ENCODE data around the gene FGGY.
A peak's percentile ranks its signal among the peaks of the same experiment; 100 is the strongest.
"Not testable (repeated sequence)": the region's sequence is repeated elsewhere in the genome, so short reads cannot be mapped to it uniquely, and the experiment has no call there.

FGGY gene, protein sequence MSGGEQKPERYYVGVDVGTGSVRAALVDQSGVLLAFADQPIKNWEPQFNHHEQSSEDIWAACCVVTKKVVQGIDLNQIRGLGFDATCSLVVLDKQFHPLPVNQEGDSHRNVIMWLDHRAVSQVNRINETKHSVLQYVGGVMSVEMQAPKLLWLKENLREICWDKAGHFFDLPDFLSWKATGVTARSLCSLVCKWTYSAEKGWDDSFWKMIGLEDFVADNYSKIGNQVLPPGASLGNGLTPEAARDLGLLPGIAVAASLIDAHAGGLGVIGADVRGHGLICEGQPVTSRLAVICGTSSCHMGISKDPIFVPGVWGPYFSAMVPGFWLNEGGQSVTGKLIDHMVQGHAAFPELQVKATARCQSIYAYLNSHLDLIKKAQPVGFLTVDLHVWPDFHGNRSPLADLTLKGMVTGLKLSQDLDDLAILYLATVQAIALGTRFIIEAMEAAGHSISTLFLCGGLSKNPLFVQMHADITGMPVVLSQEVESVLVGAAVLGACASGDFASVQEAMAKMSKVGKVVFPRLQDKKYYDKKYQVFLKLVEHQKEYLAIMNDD

DNA sequence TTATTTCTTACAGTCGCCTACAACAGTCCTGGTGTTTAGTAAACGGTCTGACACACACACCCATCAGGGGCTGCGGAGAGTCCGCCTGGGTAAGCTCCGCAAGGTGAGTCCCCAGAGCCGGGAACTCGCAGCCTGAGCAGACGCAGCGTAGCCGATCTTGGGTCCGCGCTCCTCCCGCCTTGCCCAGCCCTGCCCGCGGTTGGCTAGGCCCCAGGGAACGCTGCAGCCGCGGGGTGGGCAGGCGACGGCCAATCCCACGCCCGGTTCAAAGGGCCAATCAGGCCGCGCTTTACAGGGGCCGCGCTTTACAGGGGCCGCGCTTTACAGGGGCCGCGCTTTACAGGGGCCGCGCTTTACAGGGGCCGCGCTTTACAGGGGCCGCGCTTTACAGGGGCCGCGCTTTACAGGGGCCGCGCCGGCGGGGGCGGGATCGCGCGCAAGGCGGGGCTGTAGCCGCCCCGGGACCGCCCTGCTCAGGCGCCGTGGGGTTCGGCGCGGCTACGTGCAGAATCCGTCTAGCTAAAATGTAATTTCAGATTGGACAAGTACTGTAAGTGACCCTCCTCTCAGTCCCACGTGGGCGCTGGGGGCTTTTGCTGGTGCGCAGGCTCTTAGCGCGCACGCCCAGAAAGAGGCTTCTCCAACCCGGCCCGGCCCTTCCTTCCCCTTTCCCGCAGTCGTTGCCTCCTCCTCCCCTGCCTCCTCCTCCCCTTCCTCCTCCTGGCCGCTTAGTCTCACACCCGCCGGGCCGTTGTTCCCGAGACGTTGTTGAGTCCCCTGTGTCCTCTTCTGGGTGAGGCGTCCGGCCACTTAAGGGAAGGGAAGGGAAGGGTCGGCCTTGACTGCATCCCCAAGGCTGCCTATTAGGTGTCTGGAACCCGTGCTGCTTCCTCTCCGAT, at the start of gene FGGY:
Gene FGGY (plus strand): TSS at position 737 of the 899 bp plus-strand sequence. CDS start 24,456 bp downstream, outside the sequence.
- peak; percentile 96 for DNase-seq (ENCODE audit: low spot score)

DNA sequence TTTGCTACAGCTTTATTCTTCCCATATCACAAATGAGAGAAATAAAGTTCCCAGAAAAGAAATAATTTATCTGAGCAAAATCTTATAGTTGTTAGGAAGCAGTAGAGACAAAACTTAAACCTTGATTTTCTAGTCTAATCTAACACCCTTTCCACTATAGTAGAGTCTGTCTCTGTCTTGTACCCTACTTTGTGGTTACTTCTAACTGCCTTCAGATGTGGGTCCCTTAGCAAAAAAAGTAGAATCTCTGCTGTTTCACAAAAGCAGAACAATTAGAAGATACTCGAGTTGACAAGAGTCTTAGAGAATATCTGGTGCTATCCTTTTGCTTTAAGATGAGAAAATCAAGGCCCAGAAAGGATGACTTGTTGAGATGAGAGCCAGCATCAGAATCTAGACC, 48.1 kb upstream of the FGGY start:
- no peak for DNase-seq (ENCODE audit: low spot score)

DNA sequence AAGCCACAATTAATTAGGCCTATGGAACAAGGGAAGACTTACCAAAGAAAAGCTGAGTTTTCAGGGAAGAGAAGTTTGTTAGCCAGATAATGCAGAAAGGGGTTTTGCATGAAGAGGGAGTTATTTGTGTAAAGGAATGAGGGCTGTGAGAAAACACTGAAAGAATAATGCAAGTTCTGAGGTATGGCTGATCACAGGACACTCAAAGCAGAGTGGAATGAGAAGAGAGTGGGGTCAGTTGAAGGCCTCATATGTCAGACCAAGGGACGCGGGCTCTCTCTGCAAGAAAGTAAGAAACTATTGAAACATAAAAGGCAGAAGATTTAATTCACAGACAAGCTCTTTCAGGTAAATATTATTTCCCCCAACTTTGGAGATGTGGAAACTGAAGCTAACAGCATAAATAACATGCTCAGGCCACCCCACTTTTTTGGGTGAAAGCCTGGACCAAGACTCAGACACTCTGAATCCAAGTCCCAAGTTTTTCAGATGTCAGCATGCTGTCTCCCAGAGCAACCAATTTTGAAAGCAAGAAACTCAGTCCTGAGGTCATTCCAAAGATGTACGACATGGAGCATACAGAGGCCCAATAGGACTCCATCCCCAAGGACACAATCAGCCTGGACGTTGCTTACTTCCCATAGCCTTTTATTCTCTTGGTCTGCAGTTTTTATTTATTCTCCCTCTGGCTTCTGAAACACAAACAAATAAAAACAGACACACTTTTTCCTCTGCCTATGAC, 47.3 kb upstream of the FGGY start:
- DNase-seq (ENCODE audit: low spot score): no peak

DNA sequence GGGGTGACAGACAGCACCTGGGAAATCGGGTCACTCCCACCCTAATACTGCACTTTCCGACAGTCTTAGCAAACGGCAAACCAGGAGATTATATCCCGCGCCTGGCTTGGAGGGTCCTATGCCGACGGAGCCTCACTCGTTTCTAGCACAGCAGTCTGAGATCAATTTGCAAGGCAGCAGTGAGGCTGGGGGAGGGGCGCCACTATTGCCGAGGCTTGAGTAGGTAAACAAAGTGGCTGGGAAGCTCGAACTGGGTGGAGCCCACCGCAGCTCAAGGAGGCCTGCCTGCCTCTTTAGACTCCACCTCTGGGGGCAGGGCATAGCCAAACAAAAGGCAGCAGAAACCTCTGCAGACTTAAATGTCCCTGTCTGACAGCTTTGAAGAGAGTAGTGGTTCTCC, 45.8 kb upstream of the FGGY start:
- not testable (repeated sequence) for DNase-seq (ENCODE audit: low spot score)

DNA sequence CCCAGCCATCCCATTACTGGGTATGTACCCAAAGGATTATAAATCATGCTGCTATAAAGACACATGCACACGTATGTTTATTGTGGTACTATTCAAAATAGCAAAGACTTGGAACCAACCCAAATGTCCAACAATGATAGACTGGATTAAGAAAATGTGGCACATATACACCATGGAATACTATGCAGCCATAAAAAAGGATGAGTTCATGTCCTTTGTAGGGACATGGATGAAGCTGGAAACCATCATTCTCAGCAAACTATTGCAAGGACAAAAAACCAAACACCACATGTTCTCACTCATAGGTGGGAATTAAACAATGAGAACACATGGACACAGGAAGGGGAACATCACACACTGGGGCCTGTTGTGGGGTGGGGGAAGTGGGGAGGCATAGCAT, 40.5 kb upstream of the FGGY start:
- DNase-seq (ENCODE audit: low spot score): not testable (repeated sequence)

DNA sequence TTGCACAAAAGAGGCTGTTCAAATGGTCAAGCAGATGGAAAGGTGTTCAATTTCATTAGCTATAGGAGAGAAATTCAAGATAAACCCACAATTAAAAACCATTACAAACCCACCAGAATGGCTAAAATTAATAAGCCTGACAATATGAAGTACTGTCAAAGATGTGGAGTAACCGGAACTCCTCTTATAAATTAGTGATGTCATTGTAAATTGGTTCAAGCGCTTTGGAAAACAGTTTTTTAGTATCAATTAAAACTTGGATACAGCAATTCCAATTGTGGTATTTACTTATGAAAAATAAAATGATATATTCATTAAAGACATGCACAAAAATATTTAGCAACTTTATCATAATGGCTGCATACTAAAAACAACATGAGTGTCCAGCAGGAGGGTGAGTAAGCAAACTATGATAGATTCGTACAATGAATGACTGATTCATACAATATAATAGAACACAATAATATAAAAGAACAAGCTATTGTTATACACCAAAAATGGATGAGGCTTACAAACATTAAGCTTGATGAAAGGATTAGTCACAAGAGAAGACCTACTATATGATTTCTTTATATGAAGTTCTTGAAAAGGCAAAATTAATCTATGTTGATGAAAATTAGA, 38.4 kb upstream of the FGGY start:
- DNase-seq (ENCODE audit: low spot score): no peak

DNA sequence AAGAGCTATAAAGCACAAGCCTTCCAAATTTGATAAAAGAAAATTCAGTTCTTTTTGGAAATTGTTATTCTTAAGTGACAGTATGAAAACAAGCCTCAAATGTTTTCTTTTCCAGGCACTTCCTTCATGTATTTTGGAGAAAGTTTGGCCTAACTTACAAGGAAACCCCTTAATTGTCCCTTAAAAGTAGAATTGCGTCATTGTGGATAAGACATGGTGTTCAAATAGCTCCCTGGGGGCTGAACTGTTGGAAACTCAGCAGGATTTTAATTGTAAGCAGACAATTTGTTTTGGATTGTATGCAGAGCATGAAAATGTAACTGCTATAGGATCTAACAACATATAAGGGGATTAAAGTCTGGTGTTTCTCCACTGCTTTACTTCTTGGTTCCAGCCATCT, 35.4 kb upstream of the FGGY start:
- no peak for DNase-seq (ENCODE audit: low spot score)

DNA sequence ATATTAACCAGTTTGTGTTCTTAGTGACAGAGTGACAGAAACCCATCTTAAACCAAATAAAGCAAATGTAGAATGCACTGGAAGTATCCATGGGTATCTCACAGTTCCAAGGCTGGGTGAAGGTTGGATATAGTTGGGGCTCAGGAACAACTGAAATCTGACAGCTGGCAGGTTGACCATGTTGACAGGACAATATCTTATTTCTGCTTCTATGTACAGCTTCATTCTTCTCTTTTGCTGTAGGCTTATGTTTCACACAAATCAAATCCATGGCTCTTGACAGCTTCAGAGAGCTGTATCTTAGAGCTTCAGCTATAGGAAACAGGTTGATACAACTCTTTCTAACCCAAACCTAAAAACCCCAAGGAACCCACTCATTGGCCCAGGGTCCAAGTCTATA, 34.3 kb upstream of the FGGY start:
- no peak for DNase-seq (ENCODE audit: low spot score)

DNA sequence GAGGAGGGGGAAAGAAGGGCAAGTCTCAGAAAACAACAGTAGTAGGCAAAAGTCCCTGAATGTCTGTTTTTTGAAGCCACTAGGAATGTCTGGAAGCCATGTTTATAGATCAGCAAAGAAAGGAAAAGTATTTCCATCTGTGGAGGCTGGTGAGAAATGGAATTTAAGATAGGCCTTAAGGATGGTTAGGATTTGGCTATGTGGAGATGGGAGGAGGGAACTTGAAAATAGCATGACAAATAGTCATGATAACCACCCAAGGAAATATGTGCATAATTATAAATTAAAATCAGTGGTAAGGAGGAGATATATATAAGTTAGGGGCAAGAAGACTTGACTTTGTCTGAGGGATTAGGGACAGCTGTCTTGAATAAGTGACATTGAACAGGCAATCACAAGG, 33.8 kb upstream of the FGGY start:
- DNase-seq (ENCODE audit: low spot score): no peak

DNA sequence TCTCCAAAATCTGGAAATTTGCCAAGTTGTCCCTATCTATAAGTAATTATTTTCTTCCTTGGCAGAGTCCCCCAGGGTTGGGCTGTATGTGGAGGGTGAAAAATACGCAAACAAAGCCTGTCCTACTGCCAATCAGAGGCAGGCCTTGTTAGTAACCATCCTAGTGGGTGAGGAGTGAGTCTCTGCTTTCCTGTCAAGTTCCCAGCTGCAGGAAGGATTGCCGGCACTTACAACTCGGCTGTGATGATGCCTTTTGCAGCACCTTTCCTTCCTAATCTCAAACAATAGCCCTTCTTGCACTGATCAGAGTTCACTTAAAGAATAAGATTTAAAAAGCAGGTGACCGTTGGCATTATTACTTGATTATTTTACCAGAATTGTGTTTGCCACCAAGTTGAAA, 31.3 kb upstream of the FGGY start:
- DNase-seq (ENCODE audit: low spot score): no peak

DNA sequence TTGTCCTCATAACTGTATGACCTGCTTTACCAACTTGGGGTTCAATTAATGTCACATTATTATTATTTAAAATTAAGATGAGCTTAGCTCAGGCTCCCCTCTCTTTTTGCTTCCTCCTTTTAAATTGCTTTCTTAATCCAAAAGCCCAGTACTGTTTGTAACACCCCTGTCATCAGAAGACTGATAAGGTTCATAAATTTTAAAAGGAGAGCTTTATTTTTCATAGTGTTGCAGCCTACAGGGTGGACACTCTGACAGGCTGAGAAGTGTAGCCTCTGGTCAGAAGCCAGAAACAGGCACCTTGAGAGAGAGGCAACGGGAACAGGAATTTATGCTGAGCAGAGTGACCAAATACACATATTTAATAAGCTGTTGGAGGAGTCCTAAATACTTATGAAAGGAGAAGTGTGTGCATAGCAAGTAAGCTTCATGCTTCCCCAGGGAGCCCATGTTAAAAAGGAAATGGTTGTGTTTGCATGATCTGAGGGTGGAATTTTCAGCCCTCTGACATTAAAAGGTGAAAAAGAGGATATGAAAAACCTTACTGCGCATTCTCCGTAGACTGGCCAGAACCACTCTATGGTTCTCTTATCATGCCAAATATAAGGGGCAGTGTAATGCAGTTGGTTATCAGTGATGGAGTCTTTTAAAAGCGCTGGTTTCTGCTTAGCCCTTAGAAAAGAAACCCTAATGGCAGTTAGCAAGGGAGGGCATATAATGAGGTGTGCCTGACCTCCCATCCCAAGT, 30.5 kb upstream of the FGGY start:
- no peak for DNase-seq (ENCODE audit: low spot score)

DNA sequence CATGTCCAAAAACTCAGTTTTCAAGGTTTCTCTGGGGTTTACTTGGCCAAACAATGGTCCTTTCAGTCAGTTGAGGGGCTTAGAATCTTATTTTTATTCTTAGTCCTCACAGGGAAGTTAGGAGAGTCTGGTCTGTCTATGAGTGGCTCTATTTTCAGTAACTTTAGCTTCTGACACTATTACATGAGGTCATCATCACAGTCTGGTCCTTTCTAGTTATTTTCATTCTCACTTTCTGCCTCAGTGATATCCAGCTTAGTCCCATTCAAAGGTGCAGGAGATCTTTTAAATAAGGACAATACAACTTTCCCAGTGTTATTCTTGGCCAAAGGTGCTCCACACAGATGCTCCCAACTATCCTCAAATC, 30.0 kb upstream of the FGGY start:
- DNase-seq (ENCODE audit: low spot score): no peak

DNA sequence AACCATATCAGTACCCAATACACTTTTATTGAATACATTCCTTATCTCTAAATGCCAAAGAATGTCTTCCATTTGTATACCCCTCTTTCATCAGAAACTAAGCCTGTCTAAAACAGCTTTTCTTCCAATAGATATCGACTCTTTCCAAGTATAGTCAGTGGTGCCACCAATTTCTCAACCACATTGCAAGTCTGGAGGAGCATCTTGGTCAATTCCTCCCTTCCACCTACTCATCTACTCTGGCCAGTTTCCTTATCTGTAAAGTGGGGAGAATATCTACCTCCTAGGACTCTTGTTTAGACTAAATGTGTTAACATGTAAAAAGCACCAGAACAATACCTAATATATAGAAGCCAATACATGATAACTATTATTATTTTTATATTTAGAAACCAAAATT, 28.5 kb upstream of the FGGY start:
- no peak for DNase-seq (ENCODE audit: low spot score)

DNA sequence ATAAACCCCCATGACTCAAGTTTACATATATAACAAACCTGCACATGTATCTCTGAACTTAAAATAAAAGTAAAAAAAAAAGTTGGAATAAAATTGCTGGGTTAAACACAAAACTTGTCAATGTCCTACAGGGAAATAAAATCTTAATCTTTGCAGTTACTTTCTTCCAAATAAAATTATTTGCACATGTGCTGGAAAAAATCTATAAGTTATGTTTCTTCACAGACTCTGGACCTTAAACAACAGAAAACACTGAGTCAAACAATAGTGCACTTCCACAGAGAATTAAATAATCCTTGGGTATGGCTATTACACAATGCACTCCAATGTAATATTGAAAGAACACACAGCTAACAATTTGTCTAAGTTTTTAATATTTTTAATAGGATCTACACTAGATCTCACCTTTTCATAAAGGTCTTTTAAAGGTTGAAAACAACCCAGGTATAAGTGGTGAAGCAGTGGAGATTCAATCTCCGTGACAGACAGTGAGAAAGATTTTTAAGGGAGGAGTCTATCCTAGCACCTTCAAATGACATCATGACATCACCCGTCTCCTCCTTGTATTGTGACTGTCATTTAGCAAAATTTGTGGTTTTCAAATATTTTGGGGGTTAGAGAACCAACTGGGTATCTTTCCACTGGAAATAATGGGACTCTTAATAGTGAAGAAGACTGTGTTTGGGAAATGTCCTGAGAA, 25.2 kb upstream of the FGGY start:
- DNase-seq (ENCODE audit: low spot score): no peak

DNA sequence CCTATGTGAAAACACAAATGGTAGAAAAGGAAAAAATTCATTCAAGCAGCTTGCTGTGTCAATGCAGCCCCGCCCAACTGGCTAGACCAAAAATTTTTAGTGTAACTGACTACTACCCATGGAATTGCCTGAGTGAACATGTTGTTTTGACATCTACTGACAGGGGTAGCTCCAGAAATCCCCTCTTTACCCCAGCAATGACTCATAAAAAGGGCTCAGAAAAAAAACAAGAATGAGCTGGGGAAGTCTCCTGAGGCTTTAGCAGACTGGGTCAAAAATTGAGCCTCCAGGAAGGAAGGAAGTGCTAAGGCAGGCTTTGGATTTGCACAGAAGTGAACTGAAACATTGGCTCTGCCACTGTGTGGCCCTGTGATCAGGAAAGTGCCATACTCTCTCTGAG, 24.4 kb upstream of the FGGY start:
- DNase-seq (ENCODE audit: low spot score): no peak

DNA sequence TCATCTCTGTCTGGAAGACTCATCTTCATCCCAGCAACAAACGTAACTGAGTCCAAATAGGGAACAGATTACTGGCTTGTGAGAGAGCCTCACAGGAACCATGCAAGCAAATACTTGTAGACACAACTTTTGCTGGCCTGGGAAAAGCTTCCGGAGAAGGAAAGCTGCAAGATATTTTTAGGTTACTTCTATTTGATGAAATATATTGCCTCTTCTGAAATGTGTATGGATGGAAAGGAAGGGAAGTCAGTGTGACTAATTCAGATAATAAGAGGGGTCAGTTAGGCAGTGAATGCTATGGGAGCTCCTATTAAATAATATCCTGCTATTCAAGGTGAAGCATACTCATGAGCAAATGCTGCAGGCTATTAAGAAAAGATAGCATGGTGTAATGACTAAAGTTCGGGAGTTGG, 20.4 kb upstream of the FGGY start:
- DNase-seq (ENCODE audit: low spot score): no peak

DNA sequence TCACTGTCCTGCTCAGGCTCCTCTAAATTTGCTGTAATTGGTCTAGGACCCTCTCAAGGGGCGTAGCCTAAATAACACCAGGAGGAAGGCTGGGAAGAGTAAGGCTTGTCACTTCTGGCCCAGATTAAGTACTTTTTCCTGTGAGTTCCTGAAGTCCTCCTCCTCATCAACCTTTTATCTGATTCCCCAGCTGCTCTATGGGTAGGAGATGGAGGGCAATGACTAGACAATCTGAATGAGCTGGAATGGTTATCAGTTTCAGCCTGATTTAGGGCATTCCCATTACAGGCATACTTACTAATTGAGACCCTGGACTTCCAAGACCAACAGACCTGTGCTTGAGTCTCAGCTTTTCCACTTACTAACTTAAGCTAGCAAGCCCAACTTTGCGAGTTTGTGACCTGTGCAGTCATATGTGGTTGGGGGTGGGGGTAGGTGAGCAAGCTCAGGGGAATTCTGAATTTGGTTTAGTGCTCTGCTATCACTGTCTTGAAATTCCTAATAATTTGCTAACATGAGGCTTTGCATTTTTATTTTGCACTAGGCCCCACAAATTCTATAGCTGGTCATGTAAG, 18.0 kb upstream of the FGGY start:
- no peak for DNase-seq (ENCODE audit: low spot score)

DNA sequence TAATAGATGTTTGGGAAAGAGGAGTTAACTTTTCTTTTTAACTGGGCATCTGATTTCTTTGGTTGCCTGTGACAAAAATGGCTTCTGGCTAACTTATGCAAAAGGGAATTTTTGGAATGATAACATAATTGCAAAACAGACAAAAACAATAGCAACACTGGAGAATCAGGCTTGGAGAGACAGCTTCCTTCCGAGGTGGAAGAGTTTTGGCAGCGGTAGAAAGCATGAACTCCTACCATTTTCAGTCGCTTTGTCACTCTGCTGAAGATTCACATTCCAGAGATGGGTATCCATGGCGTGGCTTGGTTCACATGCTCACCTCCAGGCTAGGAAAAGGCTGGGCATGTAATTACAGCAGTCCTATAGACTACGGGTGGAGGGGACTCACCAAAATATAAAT, 17.2 kb upstream of the FGGY start:
- DNase-seq (ENCODE audit: low spot score): no peak

DNA sequence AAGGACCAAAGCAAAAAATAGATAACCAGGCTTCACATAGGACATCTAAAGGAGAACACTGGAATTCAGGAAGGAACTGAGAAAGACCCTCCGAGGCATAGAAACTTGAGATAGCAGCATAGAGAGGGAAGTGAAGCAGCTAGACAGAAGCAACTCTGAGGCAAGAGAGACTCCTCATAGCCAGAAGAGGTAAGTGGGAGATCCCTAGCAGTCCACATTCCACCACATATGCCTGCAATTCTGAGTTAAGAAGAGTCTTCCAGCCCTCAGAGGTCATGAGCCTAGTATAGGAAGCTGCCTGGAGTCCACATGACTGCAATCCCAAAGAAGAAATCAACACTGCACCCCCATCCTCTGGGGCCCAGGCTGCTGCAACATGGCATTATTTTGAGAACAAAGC, 13.9 kb upstream of the FGGY start:
- no peak for DNase-seq (ENCODE audit: low spot score)

DNA sequence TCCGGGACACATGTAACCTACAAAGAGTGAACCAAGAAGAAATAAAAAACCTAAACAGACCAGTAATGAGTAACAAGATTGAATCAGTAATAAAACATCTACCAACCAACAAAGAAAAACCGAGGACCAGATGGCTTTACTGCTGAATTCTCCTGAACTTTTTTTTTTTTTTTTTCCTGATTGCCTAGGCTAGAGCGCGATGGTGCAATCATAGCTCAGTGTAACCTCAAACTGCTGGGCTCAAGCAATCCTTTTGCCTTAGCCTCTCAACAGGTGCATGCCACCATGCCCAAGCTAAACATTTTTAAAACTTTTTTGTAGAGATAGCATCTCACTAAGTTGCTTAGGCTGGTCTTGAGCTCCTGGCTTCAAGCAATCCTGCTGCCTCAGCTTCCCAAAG, 11.2 kb upstream of the FGGY start:
- DNase-seq (ENCODE audit: low spot score): no peak

All from D341Med (cell line).